NCI-H460 (cell line): ENCODE data around the gene NOTO. TPM values are rescaled to one million over a fixed set of nuclear protein-coding genes. Genes with fewer than 3 reads are reported as not detected.

Source experiments
- DNase-seq: peaks from one replicate; pipeline ENCODE4 v3.0.0-alpha.2; 2016; ENCODE audit warnings: low read depth; ENCODE audit errors: extremely low read depth
- total RNA-seq: library from RNA; depleted of rRNA; stranded (reverse); fragments of >200 nt; shearing (Covaris generic); gene quantifications from 2 replicates; pipeline ENCODE4 v1.2.3, GENCODE V29; 2014; rRNA removed

Gene NOTO
- total RNA-seq, 1 experiment from 2014 or later, result not detected

DNA sequence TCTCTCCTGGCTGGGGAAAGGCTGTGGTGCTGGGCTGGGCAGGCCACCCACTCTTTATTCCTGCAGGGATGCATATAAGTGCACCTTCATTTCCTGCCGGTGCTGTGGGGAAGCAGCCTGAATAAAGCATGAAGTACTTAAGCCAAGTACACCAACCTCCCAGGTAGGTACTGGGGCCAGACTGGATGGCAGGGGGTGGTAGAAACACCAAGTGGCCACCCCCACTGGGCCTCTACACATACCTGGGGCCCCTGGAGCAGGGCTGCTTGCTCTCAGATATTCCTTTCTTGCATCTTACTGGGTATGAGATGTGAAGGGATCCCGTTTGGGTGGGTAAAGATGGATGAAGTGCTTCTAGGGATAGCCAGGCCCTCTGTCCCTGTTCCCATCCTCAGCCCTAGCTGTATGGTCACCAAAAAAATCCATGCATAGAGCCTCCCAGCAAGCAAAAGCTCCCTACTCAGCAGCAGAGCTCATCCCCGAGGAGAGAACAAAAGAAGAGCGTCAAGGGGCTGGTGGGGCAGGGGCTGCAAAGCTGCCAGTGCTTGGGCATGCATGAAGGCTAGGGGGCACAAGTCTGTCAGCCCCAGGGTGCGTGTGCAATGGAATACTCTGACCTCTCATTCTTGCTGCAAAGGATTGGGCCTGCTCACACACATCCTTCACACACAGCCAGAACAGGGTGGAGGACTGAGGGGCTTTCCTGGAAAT, 53.7 kb downstream of the NOTO start:
- DNase-seq, result no peak

DNA sequence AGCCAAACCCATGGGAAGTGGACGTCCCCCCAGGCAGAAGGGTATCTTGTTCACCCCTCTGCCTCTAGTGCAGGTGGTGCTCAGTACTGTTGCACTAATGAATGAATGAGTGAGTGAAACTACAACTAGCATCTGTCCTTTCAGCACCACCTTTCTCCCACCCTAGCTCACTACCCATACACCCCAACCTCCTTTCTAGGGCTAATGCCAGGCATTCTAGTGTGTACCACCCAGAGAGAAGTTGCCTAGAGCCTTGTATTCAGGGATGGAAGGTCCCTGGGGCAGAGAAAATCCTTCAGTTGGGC, 54.2 kb downstream of the NOTO start:
- no peak for DNase-seq

- DNase-seq, result no peak
Measured at GRCh38 chr2:73257021-73257420, 54.6 kb downstream of the NOTO start.

DNA sequence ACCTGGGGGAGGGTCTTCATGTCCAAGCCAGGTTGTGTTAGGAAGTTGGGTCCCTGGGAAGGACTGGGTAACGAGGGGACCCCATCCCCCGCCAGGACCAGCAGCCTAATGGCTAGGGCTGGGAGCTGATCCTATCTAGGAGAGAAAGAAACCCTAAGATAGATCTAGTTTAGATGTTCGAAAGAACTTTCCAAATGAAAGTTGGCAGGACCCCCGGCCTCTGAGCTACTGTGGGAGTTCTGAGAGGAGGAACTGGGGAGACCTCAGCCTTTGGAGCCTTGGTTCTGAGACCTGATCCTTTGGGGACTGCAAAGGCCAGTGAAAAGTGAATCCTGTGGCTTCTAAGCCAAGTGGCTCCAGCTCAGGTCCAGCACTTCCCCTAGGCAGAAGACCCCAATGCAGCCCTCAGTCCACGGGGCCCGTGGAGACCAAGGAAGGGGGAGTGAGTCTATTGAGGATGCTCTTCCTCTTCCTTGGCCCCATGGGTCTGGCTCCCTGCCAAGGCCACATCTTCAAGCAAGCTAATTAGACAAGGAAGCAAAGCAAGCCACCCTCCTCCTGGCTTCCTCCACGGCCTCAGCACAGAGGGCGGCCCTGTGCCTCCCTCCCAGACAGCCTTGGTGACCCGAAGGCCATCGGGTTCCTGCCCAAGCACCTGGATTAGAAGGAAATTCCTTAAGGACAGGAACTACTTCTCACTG, 55.2 kb downstream of the NOTO start:
- no peak for DNase-seq

DNA sequence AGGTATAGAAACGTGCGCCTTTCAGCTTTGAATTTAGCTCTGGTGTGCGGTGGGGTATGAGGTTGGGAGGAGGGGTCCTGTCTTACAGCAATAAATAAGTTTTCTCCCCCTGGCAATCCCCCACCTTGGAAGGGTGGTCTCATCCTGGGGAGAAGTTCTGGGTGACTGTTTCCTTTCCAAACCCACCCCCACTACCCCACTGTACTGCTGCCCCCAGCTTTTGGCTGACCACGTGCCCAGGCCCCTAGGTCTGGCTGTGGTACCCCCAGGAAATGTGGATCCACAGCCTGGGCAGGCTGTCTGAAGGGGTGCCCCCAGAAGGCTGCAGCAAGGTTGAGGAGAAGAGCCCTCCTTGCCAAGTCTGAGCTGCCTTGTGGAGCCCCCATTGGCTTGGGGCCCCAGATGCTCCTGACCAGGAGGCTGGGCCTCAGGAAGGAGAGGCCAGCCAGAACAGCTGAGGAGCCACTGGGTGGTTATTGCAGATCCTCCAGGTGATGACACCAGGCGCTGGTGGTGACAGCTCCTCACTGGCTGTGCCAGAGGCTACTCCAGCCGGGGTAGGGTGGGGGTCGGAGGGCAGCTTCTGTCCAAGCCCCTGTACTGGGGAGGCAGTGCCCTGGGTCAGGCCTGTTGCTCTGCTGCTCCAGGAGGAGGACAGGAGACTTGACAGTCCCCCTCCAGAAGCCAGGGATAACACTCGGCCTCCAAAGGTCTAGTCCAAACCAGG, 56.0 kb downstream of the NOTO start:
- no peak for DNase-seq

- no peak for DNase-seq
Measured at GRCh38 chr2:73258913-73259215, 56.5 kb downstream of the NOTO start.

GRCh38 chr2:73259276-73259675, 56.9 kb downstream of the NOTO start:
- no peak for DNase-seq

GRCh38 chr2:73259704-73260337, 57.4 kb downstream of the NOTO start:
- DNase-seq, result no peak

DNA sequence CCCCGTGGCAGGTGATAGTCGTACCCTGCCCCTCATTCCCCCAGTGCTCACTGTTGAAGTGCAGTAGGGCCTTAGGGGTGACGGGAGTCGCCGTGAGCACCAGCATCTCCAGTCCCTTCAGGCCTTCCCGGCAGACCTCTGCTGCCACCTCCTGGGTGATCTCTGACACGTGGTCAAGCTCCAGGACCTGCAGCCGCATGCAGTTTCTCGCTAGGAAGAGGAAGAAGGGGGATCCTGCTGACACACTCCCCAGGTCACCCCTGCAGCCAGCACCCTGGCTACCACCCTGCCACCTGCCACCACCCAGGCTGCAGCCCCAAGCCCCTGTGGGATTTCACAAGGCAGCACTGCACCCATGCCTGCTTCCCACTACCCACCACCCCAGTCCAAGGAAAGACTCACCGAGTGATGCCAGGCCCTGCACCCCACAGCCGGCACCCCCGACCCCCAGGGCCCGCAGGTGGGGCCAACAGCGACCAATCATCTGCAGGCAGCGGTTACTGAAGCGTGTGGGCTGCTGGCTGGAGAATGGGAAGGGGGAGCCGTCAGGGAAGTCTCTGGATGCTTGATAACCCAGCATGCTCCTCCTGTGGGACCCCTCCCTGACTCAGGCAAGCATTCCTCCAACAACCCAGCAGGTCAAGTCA, 58.1 kb downstream of the NOTO start:
- peak; percentile 54 for DNase-seq

Other genes starting within 250 kb of the NOTO start
- gene SFXN5, start 130.9 kb upstream of the NOTO start, total RNA-seq, result 13.4 and 13.7 TPM in 2 replicates
- gene RAB11FIP5, start 89.6 kb upstream of the NOTO start, total RNA-seq, result 12.8 and 13.3 TPM in 2 replicates
- gene SMYD5, start 11.7 kb downstream of the NOTO start, total RNA-seq, result 42.6 and 48.9 TPM in 2 replicates
- 6.3 and 10.7 TPM in 2 replicates for gene PRADC1, start 30.7 kb downstream of the NOTO start, total RNA-seq
- gene CCT7, start 31.7 kb downstream of the NOTO start, total RNA-seq, result 538 and 560 TPM in 2 replicates
- 0.66 and 1.4 TPM in 2 replicates for gene FBXO41, start 81.9 kb downstream of the NOTO start, total RNA-seq
- gene EGR4, start 91.0 kb downstream of the NOTO start, total RNA-seq, result not detected in 2 replicates
- gene ALMS1, start 183.3 kb downstream of the NOTO start, total RNA-seq, result 21.2 and 21.8 TPM in 2 replicates